GM21360 (cell line): ENCODE data around the gene ATP6V0B.

Experiments
- ATAC-seq: cut with Tn5 transposase; IDR thresholded peaks from one replicate; pipeline ENCODE4 v1.9.1; 2021; ENCODE audit warnings: mild to moderate bottlenecking, moderate library complexity; ENCODE audit not compliant: unreplicated experiment

ATP6V0B gene

GRCh38 chr1:44024903-44025525 lies 50.3 kb downstream of the ATP6V0B start:
- no peak for ATAC-seq

DNA sequence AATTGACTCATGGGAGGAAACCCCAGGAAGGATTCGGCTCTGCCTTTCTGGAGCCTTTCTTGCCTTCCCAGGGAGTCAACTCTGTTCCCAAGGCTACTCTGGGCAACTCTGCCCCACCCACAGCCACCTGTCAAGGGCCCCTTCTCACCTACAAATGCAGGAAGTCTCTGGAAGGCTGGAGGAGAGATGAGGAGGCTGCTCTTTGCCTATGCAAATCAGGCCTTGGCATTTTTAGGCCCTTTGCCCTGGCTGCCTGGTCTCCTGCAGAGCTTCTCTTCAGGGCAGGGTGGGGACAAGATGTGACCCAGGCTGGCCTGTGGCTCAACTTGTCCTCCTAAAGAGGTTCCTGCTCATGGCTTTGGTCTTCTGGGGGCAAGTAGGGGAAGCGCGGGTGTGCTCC lies 51.1 kb downstream of the ATP6V0B start:
- no peak for ATAC-seq

GRCh38 chr1:44027320-44027719 lies 52.6 kb downstream of the ATP6V0B start:
- ATAC-seq, result no peak
